B cell (primary cell): Measurements from ENCODE around the gene PPP2R2C.

Experiments
- EZH2 ChIP-seq: IDR thresholded peaks from 2 replicates; pipeline ENCODE4 v1.6.1; 2012; ENCODE audit warnings: borderline replicate concordance, low read depth, mild to moderate bottlenecking, moderate library complexity, low read length; ENCODE audit not compliant: insufficient read depth, poor library complexity, severe bottlenecking
- TF ChIP-seq, protein P1 (sequence below): fragments of 200-600 bp; IDR thresholded peaks from one replicate; pipeline ENCODE4 v1.8.0; 2022; ENCODE audit warnings: antibody characterized with exemption, mild to moderate bottlenecking

- TF ChIP-seq, protein P1, sequence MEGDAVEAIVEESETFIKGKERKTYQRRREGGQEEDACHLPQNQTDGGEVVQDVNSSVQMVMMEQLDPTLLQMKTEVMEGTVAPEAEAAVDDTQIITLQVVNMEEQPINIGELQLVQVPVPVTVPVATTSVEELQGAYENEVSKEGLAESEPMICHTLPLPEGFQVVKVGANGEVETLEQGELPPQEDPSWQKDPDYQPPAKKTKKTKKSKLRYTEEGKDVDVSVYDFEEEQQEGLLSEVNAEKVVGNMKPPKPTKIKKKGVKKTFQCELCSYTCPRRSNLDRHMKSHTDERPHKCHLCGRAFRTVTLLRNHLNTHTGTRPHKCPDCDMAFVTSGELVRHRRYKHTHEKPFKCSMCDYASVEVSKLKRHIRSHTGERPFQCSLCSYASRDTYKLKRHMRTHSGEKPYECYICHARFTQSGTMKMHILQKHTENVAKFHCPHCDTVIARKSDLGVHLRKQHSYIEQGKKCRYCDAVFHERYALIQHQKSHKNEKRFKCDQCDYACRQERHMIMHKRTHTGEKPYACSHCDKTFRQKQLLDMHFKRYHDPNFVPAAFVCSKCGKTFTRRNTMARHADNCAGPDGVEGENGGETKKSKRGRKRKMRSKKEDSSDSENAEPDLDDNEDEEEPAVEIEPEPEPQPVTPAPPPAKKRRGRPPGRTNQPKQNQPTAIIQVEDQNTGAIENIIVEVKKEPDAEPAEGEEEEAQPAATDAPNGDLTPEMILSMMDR = no peak
- TF ChIP-seq EZH2 = no peak
Observed at GRCh38 chr4:6279582-6280289, 192.7 kb downstream of the PPP2R2C start.
